H1 (cell line): ENCODE data around the gene SLC28A2. TPM values are rescaled to one million over a fixed set of nuclear protein-coding genes. Genes with fewer than 3 reads are reported as not detected.

Experiments used
- CTCF ChIA-PET: fragments of 300-600 bp; sonication (Branson Sonifier 250); formaldehyde crosslinking; loops from one replicate; lab custom pipeline; 2021; ENCODE audit not compliant: partially characterized antibody; lab: Charles Lee
- POLR2A ChIA-PET: fragments of 300-600 bp; sonication (Branson Sonifier 250); formaldehyde crosslinking; loops from one replicate; lab custom pipeline; 2021; ENCODE audit warnings: inconsistent platforms; ENCODE audit not compliant: partially characterized antibody; lab: Charles Lee
- DNase-seq, 2 experiments: peaks; one replicate each; pipeline versions ENCODE4 v3.0.0 to v3.0.0-alpha.2; 2010 to 2022; ENCODE audit warnings: low spot score in 2 of 2, low read depth in 1 of 2, mixed read lengths in 1 of 2
- FAIRE-seq: peaks from 2 replicates; lab custom pipeline; 2011; peaks lifted over from hg19 to GRCh38; lab: Jason Lieb, UNC
- H2AFZ ChIP-seq: 2 replicates; pipeline ENCODE4 v1.8.1; 2012; ENCODE audit warnings: low read length, inconsistent platforms
- H2AK5ac ChIP-seq: 2 replicates; pipeline ENCODE4 v1.6.1; 2013; ENCODE audit warnings: low read depth, low read length
- H2BK120ac ChIP-seq: replicated peaks from 2 replicates; pipeline ENCODE3; 2013; ENCODE audit warnings: low read depth, low read length, inconsistent platforms
- H2BK12ac ChIP-seq: 2 replicates; pipeline ENCODE4 v1.6.1; 2013; ENCODE audit warnings: low read depth, low read length
- H2BK15ac ChIP-seq: 2 replicates; pipeline ENCODE4 v1.6.1; 2013; ENCODE audit warnings: low read length
- H2BK20ac ChIP-seq: 2 replicates; pipeline ENCODE4 v1.6.1; 2013; ENCODE audit warnings: low read length
- H2BK5ac ChIP-seq: 2 replicates; pipeline ENCODE4 v1.6.1; 2013; ENCODE audit warnings: low read depth, low read length
- H3K14ac ChIP-seq: 2 replicates; pipeline ENCODE4 v1.6.1; 2013; ENCODE audit warnings: inconsistent platforms; ENCODE audit not compliant: insufficient read length
- H3K18ac ChIP-seq: 2 replicates; pipeline ENCODE4 v1.6.1; 2013; ENCODE audit warnings: low read length; ENCODE audit errors: extremely low read depth
- H3K23ac ChIP-seq: 2 replicates; pipeline ENCODE4 v1.6.1; 2013; ENCODE audit warnings: inconsistent platforms; ENCODE audit not compliant: insufficient read length
- H3K23me2 ChIP-seq: 2 replicates; pipeline ENCODE4 v1.6.1; 2013; ENCODE audit warnings: low read depth, low read length
- H3K27ac ChIP-seq: 2 replicates; pipeline ENCODE4 v1.6.1; 2011; ENCODE audit warnings: low read depth, low read length, inconsistent platforms
- H3K27me3 ChIP-seq, 4 experiments: replicated peaks in 1 of 4; 1 replicate in 1 of 4; 2 replicates in 3 of 4; pipeline versions ENCODE4 v1.6.1 to v1.8.1; 2011 to 2013; ENCODE audit warnings: low read length in 3 of 4, mild to moderate bottlenecking in 3 of 4, inconsistent platforms in 2 of 4, mixed read lengths in 2 of 4, moderate library complexity in 1 of 4; ENCODE audit not compliant: control insufficient read depth in 3 of 4, insufficient read depth in 3 of 4; ENCODE audit errors: extremely low read depth in 1 of 4
- H3K36me3 ChIP-seq, 4 experiments: 2 replicates each; pipeline versions ENCODE4 v1.6.1 to v1.8.1; 2011 to 2013; ENCODE audit warnings: mild to moderate bottlenecking in 4 of 4, low read length in 3 of 4, moderate library complexity in 2 of 4, control low read depth in 1 of 4, inconsistent platforms in 1 of 4; ENCODE audit not compliant: insufficient read depth in 4 of 4, control insufficient read depth in 2 of 4
- H3K4ac ChIP-seq: replicated peaks from 2 replicates; pipeline ENCODE3; 2013; ENCODE audit warnings: low read length, low read depth, mixed read lengths, inconsistent platforms; ENCODE audit not compliant: insufficient read length
- H3K4me1 ChIP-seq, 4 experiments: replicated peaks in 1 of 4; 1 replicate in 1 of 4; 2 replicates in 3 of 4; pipeline versions ENCODE4 v1.6.1 to v1.8.1; 2011 to 2013; ENCODE audit warnings: low read length in 3 of 4, inconsistent platforms in 2 of 4, mixed read lengths in 1 of 4; ENCODE audit not compliant: insufficient read depth in 4 of 4, control insufficient read depth in 3 of 4
- H3K4me2 ChIP-seq, 2 experiments: 2 replicates each; pipeline versions ENCODE4 v1.6.1 to v1.8.1; 2011 to 2013; ENCODE audit warnings: low read depth in 2 of 2, low read length in 2 of 2, control low read depth in 1 of 2, inconsistent platforms in 1 of 2, mild to moderate bottlenecking in 1 of 2; ENCODE audit not compliant: insufficient read depth in 1 of 2
- H3K4me3 ChIP-seq, 4 experiments: fragments of 200-600, 300-600 bp in 1 of 4; sonication (generic), shearing (Covaris generic), sonication (Bioruptor Twin) in 1 of 4; 2 replicates each; pipeline versions ENCODE4 v1.5.1 to v1.8.1; 2011 to 2016; ENCODE audit warnings: low read length in 4 of 4, low read depth in 3 of 4, control low read depth in 2 of 4, inconsistent platforms in 2 of 4, mild to moderate bottlenecking in 2 of 4, mixed read lengths in 1 of 4, moderate library complexity in 1 of 4; ENCODE audit not compliant: insufficient read depth in 2 of 4; ENCODE audit errors: extremely low read depth in 1 of 4
- H3K56ac ChIP-seq: replicated peaks from 2 replicates; pipeline ENCODE3; 2013; ENCODE audit warnings: low read depth, mild to moderate bottlenecking, mixed read lengths, low read length, inconsistent platforms; ENCODE audit not compliant: insufficient read length
- H3K79me1 ChIP-seq: 2 replicates; pipeline ENCODE4 v1.6.1; 2013; ENCODE audit warnings: low read depth, low read length, control low read depth
- H3K79me2 ChIP-seq, 2 experiments: 2 replicates each; pipeline versions ENCODE4 v1.6.1 to v1.8.1; 2012 to 2013; ENCODE audit warnings: low read length in 2 of 2, mild to moderate bottlenecking in 2 of 2, inconsistent platforms in 1 of 2; ENCODE audit not compliant: insufficient read depth in 2 of 2, control insufficient read depth in 1 of 2
- H3K9ac ChIP-seq, 4 experiments: replicated peaks in 1 of 4; 1 replicate in 1 of 4; 2 replicates in 3 of 4; pipeline versions ENCODE4 v1.6.1 to v1.8.1; 2011 to 2013; ENCODE audit warnings: low read depth in 3 of 4, low read length in 3 of 4, control low read depth in 2 of 4, mild to moderate bottlenecking in 2 of 4, moderate library complexity in 2 of 4, inconsistent platforms in 1 of 4; ENCODE audit errors: extremely low read depth in 1 of 4
- H3K9me3 ChIP-seq, 2 experiments: 2 replicates each; pipeline versions ENCODE4 v1.6.1 to v1.8.1; 2012 to 2013; ENCODE audit warnings: mild to moderate bottlenecking in 2 of 2, moderate library complexity in 2 of 2, control low read depth in 1 of 2, inconsistent platforms in 1 of 2, low read depth in 1 of 2, low read length in 1 of 2, mixed read lengths in 1 of 2; ENCODE audit not compliant: insufficient read depth in 2 of 2
- H4K20me1 ChIP-seq, 2 experiments: replicated peaks in 1 of 2; 2 replicates each; pipeline versions ENCODE3 to v1.8.1; 2011 to 2013; ENCODE audit warnings: inconsistent platforms in 2 of 2, low read length in 2 of 2, mild to moderate bottlenecking in 1 of 2; ENCODE audit not compliant: insufficient read depth in 2 of 2, control insufficient read depth in 1 of 2
- H4K5ac ChIP-seq: 2 replicates; pipeline ENCODE4 v1.6.1; 2013; ENCODE audit warnings: low read length, low read depth, mixed read lengths, inconsistent platforms; ENCODE audit not compliant: insufficient read length
- H4K8ac ChIP-seq: 2 replicates; pipeline ENCODE4 v1.8.0; 2013; ENCODE audit warnings: mild to moderate bottlenecking, moderate library complexity, low read length, inconsistent platforms; ENCODE audit not compliant: insufficient read depth; ENCODE audit errors: extremely low read depth
- H4K91ac ChIP-seq: replicated peaks from 2 replicates; pipeline ENCODE3; 2013; ENCODE audit warnings: low read length, mixed read lengths, inconsistent platforms; ENCODE audit not compliant: insufficient read length
- CBX5 ChIP-seq: fragments of 300-800, 300-1000 bp; sonication (generic); IDR thresholded peaks from 2 replicates; pipeline ENCODE4 v1.7.1; 2016; ENCODE audit warnings: antibody characterized with exemption, low read length, low read depth
- GABPA ChIP-seq: IDR thresholded peaks from 2 replicates; pipeline ENCODE4 v1.6.1; 2011; ENCODE audit warnings: mild to moderate bottlenecking, low read length, moderate library complexity, borderline replicate concordance; ENCODE audit not compliant: insufficient read depth
- RNF2 ChIP-seq: fragments of 200-900, 300-1000 bp; sonication (generic); IDR thresholded peaks from 2 replicates; pipeline ENCODE4 v1.7.1; 2016; ENCODE audit warnings: borderline replicate concordance, low read depth, mild to moderate bottlenecking, antibody characterized with exemption, low read length; ENCODE audit not compliant: poor library complexity, severe bottlenecking; ENCODE audit errors: missing control alignments
- WGBS, 2 experiments: shearing (Covaris generic) in 1 of 2; methylation state at CpG; one replicate each; pipeline versions ENCODE4 v1.1.6 to v1.1.7; 2013 to 2015; ENCODE audit warnings: low lambda C conversion rate in 2 of 2, mixed read lengths in 2 of 2, inconsistent platforms in 1 of 2, low coverage in 1 of 2, missing lambda C conversion rate in 1 of 2; ENCODE audit not compliant: insufficient replicate concordance in 2 of 2, insufficient coverage in 1 of 2, insufficient read length in 1 of 2; ENCODE audit errors: extremely low coverage in 1 of 2, missing lambda C conversion rate in 1 of 2; 5-methylcytosine and 5-hydroxymethylcytosine counted together
- polyA plus RNA-seq, 7 experiments: library from polyadenylated mRNA; depleted of rRNA in 3 of 7; stranded (reverse) in 5 of 7; unstranded in 2 of 7; fragments of >200 nt in 5 of 7; fragments of 200-250 nt in 2 of 7; gene quantifications; 1 replicate in 5 of 7; 2 replicates in 1 of 7; 4 replicates in 1 of 7; pipeline versions ENCODE4 v1.2.1 to v1.2.3, GENCODE V29; 2011 to 2013; ENCODE audit warnings: missing spikeins in 2 of 7, mixed read lengths in 2 of 7
- total RNA-seq: library from RNA; stranded (reverse); fragmentation: NEBNext Ultra II Directional; extraction: Animal tissue kit (Norgen Biotek cat#: 25700); gene quantifications from 2 replicates; pipeline ENCODE4 v1.2.1, GENCODE V29; 2021

Gene SLC28A2
- total and polyA plus RNA-seq, 2 of the 8 experiments (the other 6 are each of a cell fraction or from before 2014, with no cell fraction given) = 0.11 TPM; not detected in 1

- H4K20me1 ChIP-seq = no peaks in the 10 kb centered on the region
- no peak overlapping the region for H3K4me3 ChIP-seq
- H4K8ac ChIP-seq = no peak overlapping the region
- H2AK5ac ChIP-seq = no peak overlapping the region
- no peak overlapping the region for H4K5ac ChIP-seq
- no peaks in the 10 kb centered on the region for H3K36me3 ChIP-seq
- H4K91ac ChIP-seq = no peak overlapping the region
- ChIA-PET CTCF (interaction anchor here (1.3 to 3.5 kb wide), 2 partner anchors 10 to 135 kb away, joined by 3 to 15 read pairs; no protein-coding TSS in a partner anchor), POLR2A (no interaction called here)
- H2BK15ac ChIP-seq = no peak overlapping the region
- H3K9me3 ChIP-seq = no peaks in the 10 kb centered on the region
- TF ChIP-seq RNF2 = no peak
- no peak for TF ChIP-seq GABPA
- no peak for TF ChIP-seq CBX5
- no peak overlapping the region for H3K14ac ChIP-seq
- H2BK120ac ChIP-seq = no peak overlapping the region
- 60% methylated on average over 2 of the region's 2 CpGs; no CpG with 5 or more reads in 1 of the 2 experiments for WGBS, 2 experiments
- H3K9ac ChIP-seq = no peak overlapping the region
- no peak overlapping the region for H3K4me2 ChIP-seq
- no peaks in the 10 kb centered on the region for H3K4me1 ChIP-seq
- H3K79me1 ChIP-seq = no peaks in the 10 kb centered on the region
- no peak overlapping the region for H3K4ac ChIP-seq
- no peak overlapping the region for H3K27ac ChIP-seq
- no peak overlapping the region for H2BK20ac ChIP-seq
- no peaks in the 10 kb centered on the region for H3K27me3 ChIP-seq
- H3K23ac ChIP-seq = no peak overlapping the region
- H2BK5ac ChIP-seq = no peak overlapping the region
- DNase-seq = no peak
- no peaks in the 10 kb centered on the region for H3K23me2 ChIP-seq
- H3K56ac ChIP-seq = no peak overlapping the region
- H2BK12ac ChIP-seq = no peak overlapping the region
- H2AFZ ChIP-seq = no peak overlapping the region
- no peak for FAIRE-seq
- H3K79me2 ChIP-seq = no peaks in the 10 kb centered on the region
- H3K18ac ChIP-seq = no peak overlapping the region
Observed at GRCh38 chr15:45263854-45264253, 11.8 kb downstream of the SLC28A2 start.
